NOMO-1 treated with dmso at 0.1 percent for 144 hours (cell line): ENCODE measurements around the gene PHLDB3.
A peak's percentile ranks its signal among the peaks of the same experiment; 100 is the strongest.
"Not testable (repeated sequence)": the region's sequence is repeated elsewhere in the genome, so short reads cannot be mapped to it uniquely, and the experiment has no call there.

Experiments
- DNase-seq: peaks from one replicate; lab custom pipeline; 2025; ENCODE audit not compliant: unreplicated experiment; lab: John Stamatoyannopoulos, UW

Gene PHLDB3

DNA sequence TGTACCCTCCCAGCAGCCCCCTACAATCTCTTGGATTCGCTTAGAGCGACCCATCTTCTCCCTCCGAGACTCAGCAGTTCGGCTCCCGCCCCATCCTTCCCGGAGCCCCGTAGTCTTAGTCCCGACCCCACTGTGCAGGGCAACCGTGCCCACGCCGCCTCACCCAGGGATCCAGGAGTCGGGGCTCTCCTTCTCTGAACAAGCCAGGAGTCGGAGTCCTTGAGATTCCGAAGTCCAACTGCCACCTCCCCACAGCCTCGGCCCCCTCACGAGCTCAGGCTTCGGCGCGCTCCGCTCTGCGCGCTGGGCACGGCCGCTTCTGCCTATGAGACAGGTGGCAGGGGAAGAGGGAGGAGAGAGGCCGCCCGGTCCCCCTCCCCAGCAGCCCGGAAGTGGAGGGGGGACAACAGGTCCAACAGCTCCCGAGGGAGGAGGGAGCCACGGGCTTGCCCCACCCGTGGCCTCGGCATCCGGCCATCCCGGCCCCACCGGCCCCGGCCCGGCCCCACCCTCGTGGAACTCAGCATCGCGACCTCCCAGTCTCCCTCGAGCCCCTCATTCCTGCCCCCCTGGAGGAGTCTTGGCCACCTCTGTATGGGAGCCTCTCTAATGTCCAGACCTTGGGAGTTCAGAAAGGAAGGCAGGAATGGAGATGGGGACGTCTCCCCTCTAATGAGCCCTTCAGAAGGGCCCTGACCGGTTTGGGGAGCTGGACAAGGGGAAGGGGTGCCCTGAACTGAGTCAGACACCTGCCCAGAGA, at the start of gene PHLDB3:
Gene PHLDB3, minus strand, starts transcription at position 321 of the 760 bp plus-strand sequence. CDS start 628 bp downstream, outside the sequence.
- DNase-seq = no peak

DNA sequence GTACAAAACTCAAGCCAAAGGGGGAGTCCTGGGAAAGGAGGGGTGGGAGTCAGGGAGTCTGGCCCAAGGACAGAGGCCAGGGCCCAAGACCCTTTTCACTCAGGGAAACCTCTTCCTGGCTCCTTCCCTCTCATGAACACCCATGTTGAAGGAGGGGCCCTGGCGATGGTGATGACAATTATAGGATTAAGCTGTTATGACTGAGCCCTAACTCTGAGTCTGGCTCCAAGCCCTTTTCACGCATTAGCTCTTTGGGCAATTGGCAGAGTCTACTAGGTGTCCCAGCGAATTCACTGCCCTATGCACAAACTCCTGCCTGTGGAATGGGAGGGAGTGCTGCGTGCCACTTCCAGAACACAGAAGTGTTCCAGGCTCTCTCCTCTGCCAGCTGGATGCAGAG, 49.1 kb upstream of the PHLDB3 start:
- no peak for DNase-seq

DNA sequence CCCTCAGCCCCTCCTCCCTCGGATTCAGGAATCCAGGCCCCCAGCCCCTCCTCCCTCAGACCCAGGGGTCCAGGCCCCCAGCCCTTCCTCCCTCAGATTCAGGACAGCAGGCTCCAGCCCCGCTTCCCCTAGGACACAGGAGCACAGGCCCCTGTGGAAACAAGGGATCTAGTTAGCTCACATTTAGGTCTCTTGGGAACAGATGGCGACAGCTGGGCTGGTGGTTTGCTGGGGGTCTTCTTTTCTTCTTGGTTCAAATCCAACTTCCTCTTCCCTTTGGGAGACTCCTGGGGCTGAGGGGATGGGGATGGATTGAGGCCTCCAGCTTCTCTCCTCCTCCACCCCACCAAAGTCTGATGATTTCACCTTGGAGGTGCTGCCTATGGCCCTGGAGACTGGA, 48.1 kb upstream of the PHLDB3 start:
- DNase-seq = no peak

DNA sequence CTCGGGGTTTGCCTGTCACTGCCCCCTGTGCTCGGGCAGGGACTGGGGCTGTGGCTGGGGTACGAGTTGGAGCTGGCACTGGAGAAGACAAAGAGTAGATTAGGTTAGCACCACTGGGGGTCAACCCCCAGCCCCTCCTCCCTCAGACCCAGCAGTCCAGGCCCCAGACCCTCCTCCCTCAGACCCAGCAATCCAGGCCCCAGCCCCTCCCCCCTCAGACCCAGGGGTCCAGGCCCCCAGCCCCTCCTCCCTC, 47.6 kb upstream of the PHLDB3 start:
- DNase-seq = no peak

DNA sequence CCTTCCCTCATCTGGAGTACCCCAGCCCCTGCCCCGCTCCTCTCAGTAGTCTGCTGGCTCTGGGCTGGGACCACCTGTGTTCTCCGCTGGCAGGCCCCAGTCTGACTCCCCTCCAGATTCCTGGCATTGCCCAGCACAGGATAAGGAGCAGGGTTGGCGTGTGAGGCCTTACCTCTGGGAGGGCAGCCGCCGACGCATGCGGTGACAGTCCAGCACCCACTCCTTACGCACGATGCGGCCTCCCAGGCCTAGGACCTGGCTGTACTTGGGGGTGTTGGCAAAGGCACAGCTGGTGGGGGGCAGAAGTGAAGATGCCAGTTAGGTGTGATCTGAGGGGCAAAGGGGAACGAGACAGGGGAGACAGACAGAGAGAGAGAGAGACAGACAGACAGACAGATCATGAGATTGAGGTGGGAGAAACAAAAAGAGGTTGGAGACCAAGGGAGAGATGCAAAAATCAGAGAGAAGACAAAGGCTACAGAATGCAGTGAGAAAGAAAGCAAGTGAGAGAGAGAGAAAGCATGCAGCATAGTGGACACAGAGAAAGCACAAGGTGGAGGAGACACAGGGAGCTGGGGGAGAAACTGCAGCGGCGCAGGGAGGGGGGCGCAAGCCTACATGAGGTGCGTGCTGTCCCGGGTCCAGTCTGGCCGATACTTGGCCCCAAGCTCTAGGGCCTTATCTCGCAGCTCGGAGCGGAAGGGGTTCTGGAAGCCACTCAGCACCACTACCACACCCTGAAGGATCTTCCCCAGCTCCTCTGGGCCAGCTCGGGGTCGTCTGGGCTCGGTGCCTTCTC, 47.1 kb upstream of the PHLDB3 start:
- DNase-seq = no peak

- no peak for DNase-seq
These were observed 44.2 kb upstream of the PHLDB3 start for GRCh38 chr19:43548706-43549105.

- not testable (repeated sequence) for DNase-seq
These were observed 43.4 kb upstream of the PHLDB3 start for GRCh38 chr19:43547926-43548325.

DNA sequence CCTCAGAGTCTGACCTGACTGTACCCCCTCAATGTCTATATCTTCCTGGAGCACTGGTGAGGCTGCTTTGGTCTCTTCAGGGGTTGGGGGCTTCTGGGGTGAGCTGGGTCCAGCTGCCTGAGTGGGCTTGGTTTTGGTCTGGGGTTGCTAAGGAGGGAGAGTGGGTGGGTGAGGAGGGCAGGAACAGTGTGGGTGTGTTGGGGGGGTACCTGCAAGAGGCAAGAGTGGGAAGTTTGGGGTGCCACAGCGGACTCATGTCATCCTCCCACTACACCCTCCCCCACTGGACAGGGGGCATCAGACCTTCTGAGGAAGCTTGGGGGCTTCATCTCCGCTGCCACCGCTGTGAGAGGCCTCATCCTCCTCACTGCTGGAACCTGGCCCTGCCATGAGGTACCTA, 42.0 kb upstream of the PHLDB3 start:
- no peak for DNase-seq

DNA sequence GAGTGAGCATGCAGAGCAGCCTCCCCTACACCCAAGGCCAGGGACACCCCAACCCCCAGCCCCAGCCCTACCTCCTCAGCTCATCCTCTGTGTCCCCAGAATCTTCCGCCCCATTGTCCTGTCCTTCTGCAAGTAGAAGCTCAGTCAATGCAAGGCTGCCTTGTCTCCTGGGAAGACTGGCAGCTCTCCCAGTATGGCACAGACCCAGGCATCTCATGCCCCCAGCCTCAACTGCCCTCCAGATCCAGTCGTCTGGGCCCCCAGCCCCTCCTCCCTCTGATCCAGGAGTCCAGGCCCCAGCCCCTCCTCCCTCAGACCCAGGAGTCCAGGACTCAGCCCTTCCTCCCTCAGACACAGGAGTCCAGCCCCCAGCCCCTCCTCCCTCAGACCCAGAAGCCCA, 41.4 kb upstream of the PHLDB3 start:
- no peak for DNase-seq

- DNase-seq = no peak
These were observed 40.7 kb upstream of the PHLDB3 start for GRCh38 chr19:43545276-43545675.

GRCh38 chr19:43544077-43544476, 39.5 kb upstream of the PHLDB3 start:
- DNase-seq = no peak

DNA sequence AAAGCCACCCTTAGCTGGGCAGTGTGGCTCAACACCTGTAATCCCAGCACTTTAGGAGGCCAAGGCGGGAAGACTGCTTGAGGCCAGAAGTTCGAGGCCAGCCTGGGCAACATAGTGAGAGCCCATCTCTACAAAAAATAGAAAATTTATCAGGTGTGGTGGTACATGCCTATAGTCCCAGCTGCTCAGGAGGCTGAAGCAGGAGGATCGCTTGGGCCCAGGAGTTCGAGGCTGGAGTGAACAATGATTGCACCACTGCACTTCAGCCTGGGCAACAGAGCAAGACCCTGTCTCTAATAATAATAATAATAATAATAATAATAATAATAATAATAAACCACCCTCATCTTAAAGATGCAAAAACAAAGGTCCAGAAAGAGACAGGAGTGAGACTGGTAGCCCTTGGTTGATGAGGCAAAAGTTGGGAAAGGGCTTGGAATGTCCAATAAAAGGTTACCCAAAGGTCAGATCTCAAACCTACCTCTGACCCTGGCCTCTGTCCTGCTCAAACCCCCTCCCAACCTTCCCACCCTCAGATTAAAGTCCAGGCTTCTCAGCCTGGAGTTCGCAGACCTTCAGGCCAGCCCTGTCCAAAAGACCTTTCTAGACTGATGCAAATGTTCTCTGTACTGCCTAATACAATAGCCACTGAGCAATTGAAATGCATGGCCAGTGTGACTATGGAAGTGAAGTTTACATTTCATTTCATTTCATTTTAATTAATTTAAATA, 37.5 kb upstream of the PHLDB3 start:
- no peak for DNase-seq

DNA sequence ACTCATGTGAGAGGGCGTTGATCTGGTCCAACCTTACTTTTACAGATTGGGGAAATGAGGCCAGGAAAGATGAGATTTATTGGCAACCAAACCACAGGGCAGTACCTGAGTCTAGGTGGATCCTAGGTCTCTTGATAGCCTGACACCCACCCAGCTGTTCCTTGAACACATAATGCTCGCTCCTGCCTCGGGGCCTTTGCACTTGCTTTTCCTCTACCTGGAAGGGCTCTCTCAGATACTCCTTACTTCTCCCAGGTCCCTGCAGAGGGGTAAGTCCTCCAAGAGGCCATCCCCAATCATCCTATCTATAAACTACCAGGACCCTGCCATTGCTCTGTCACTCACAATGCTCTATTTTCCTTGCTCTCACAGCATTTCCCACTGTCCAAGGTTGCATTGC, 35.8 kb upstream of the PHLDB3 start:
- DNase-seq = no peak

GRCh38 chr19:43538922-43539321, 34.4 kb upstream of the PHLDB3 start:
- no peak for DNase-seq

GRCh38 chr19:43534816-43535761, 30.5 kb upstream of the PHLDB3 start:
- no peak for DNase-seq

GRCh38 chr19:43534305-43534815, 29.8 kb upstream of the PHLDB3 start:
- DNase-seq = no peak

DNA sequence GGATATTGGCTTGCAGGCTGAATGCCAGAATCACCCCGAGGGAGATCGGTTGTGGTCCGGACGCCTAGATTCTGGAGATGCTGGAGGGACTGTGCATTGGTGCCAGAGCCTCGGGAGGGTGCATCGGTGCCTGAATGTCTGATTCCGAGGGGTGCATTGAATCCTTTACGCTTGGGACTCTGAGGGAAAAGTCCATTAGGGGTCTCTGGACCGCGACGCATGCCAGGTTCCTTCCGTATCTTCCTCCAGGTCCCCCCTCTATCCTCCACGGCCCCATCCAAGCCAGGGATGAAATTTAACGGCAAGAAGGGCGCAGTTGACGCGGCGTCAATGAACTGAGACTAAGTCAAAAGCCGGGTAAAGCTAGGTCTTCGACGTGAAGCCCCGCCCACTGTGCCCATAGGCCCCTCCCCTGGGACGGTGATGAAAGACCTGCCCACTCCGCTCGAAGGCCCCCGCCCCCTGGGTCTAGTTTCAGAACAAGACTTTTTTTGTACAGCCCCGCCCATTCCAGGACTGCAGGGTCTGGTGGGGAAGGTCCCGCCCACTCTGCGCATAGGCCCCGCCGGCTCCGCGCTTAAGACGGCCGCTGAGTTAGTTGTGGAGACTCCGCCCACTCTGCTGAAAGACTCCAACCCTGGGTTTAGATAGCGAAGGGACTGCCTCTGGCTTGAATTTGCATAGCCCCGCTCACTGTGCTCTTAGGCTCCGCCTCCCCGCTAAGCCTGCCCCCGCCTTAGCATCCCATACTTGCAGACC, 29.2 kb upstream of the PHLDB3 start:
- peak; percentile 93 for DNase-seq

DNA sequence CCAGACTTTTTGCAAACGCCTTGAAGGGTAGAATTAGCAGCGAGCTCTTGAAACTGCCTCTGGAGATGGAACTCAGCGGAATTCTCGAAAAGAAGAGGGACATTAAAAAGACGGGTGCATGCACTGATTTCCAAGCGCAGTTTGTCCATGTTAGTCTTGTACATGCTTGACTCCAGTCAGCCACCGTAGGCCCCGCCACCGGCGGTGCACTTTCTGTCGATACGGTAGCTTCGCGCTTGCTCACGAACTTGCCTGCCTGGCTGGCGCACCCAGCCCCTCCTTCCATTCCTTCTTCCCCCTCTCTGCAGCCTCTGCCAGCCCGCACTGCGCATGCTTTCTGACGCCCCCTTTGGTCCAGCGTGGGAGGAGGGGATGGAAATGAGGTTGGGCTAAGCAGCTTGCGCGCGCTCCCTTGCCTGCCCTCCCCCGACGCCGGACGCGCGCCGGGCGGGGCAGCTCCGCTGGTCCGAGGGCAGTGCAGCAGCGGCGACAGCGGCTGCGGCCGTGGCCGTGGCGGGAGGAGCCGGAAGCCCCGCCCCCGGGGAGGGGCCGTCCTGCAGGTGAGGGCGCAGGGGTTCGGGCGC, 28.5 kb upstream of the PHLDB3 start, which contains the start of gene ZNF575:
Gene ZNF575, plus strand, starts transcription at position 227 of the 584 bp plus-strand sequence. CDS start 1,235 bp downstream, outside the sequence.
- peak; percentile 83 for DNase-seq

DNA sequence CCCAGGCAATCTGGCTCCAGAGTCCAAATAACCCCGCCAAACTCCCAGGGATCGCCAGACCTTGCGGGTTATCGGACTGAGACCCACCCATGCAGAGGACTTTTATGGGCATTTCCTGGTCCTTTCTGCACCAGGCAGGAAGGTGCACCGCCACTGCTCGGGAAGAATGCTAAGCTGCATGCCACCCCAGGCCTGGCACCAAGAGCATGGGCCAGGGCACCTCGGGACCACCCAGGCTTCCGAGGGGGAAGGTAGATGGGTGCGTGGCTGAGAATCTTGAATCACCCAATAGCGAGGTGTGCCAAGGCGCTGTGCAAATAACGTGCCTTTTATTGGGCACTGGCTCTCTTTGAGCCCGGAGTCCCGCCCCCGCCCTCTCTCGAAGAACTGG, 28.0 kb upstream of the PHLDB3 start:
- DNase-seq = peak; percentile 42
